CD4-positive, alpha-beta T cell (primary cell): Measurements from ENCODE around the gene PACSIN2. TPM values are rescaled to one million over a fixed set of nuclear protein-coding genes. Genes with fewer than 3 reads are reported as not detected.
"Not testable (repeated sequence)": the region's sequence is repeated elsewhere in the genome, so short reads cannot be mapped to it uniquely, and the experiment has no call there.

Experiments used
- ATAC-seq: fragments of 200-7000 bp; cut with Tn5 transposase; one replicate; pipeline ENCODE4 v1.10.0; 2022; ENCODE audit warnings: mild to moderate bottlenecking; ENCODE audit not compliant: poor library complexity
- CTCF ChIA-PET: fragments of 350-600 bp; sonication (Branson Sonifier 250); formaldehyde crosslinking; loops from one replicate; lab custom pipeline; 2021; ENCODE audit warnings: antibody characterized with exemption, inconsistent platforms; lab: Charles Lee
- POLR2A ChIA-PET: fragments of 350-600 bp; sonication (Branson Sonifier 250); formaldehyde crosslinking; loops from one replicate; lab custom pipeline; 2021; ENCODE audit warnings: antibody characterized with exemption, inconsistent platforms; lab: Charles Lee
- DNase-seq, 14 experiments: peaks; one replicate each; pipeline ENCODE4 v3.0.0-alpha.2; 2013 to 2020; ENCODE audit warnings: mixed read lengths in 2 of 14
- H3K27ac ChIP-seq, 2 donors: one replicate each; pipeline versions ENCODE4 v1.5.1 to v1.7.0; 2013; ENCODE audit warnings: low read length in 2 of 2, low read depth in 1 of 2, mild to moderate bottlenecking in 1 of 2
- H3K27me3 ChIP-seq, 2 experiments: 1 replicate in 1 of 2; 2 replicates in 1 of 2; pipeline versions ENCODE4 v1.6.1 to v1.7.0; 2013; ENCODE audit warnings: low read length in 2 of 2, control low read depth in 1 of 2, mild to moderate bottlenecking in 1 of 2, moderate library complexity in 1 of 2; ENCODE audit not compliant: insufficient read depth in 2 of 2, control insufficient read depth in 1 of 2
- H3K36me3 ChIP-seq: one replicate; pipeline ENCODE4 v1.6.1; 2013; ENCODE audit warnings: low read length, control low read depth; ENCODE audit not compliant: insufficient read depth
- H3K4me1 ChIP-seq: one replicate; pipeline ENCODE4 v1.6.1; 2013; ENCODE audit warnings: low read length, control low read depth; ENCODE audit not compliant: insufficient read depth
- H3K4me3 ChIP-seq: one replicate; pipeline ENCODE4 v1.5.1; 2013; ENCODE audit warnings: mild to moderate bottlenecking, low read length, moderate library complexity
- H3K9me3 ChIP-seq, 2 experiments: 1 replicate in 1 of 2; 2 replicates in 1 of 2; pipeline versions ENCODE4 v1.6.1 to v1.7.0; 2013; ENCODE audit warnings: low read length in 2 of 2, mild to moderate bottlenecking in 2 of 2, control low read depth in 1 of 2, moderate library complexity in 1 of 2; ENCODE audit not compliant: control insufficient read depth in 1 of 2, insufficient read depth in 1 of 2
- H3K27ac Mint-ChIP-seq: one replicate; pipeline ENCODE4 v1.8.0; 2020; ENCODE audit warnings: mixed read lengths
- H3K27me3 Mint-ChIP-seq: one replicate; pipeline ENCODE4 v1.8.0; 2021; ENCODE audit warnings: mixed read lengths
- H3K36me3 Mint-ChIP-seq: one replicate; pipeline ENCODE4 v1.8.0; 2021; ENCODE audit warnings: low read depth, mixed read lengths
- H3K4me1 Mint-ChIP-seq: one replicate; pipeline ENCODE4 v1.8.0; 2021; ENCODE audit warnings: low read depth, mixed read lengths
- H3K4me3 Mint-ChIP-seq: one replicate; pipeline ENCODE4 v1.8.0; 2020; ENCODE audit warnings: mild to moderate bottlenecking, mixed read lengths
- H3K9me3 Mint-ChIP-seq: one replicate; pipeline ENCODE4 v1.8.0; 2020; ENCODE audit warnings: mixed read lengths
- intact Hi-C, 2 experiments: fragments of 100-400 bp; cut with DNase I in 1 of 2; cut with micrococcal nuclease in 1 of 2; formaldehyde crosslinking; loops; one replicate each; pipeline versions ENCODE4 v1.15.1 to v1.9.0; 2023 to 2025; cut with DNase I, micrococcal nuclease
- total RNA-seq, 174 experiments: library from RNA in 2 of 174; stranded (reverse) in 2 of 174; gene quantifications; one replicate each; pipeline ENCODE4 v1.2.3 and lab custom pipeline; 2021 to 2026
- TF ChIP-seq, protein P1 (sequence below): fragments of 200-600 bp; IDR thresholded peaks from one replicate; pipeline ENCODE4 v1.8.0; 2022; ENCODE audit warnings: antibody characterized with exemption, mild to moderate bottlenecking

The PACSIN2 gene
- total RNA-seq, 2 experiments from 2014 or later = 23.3 to 25.5 TPM

DNA sequence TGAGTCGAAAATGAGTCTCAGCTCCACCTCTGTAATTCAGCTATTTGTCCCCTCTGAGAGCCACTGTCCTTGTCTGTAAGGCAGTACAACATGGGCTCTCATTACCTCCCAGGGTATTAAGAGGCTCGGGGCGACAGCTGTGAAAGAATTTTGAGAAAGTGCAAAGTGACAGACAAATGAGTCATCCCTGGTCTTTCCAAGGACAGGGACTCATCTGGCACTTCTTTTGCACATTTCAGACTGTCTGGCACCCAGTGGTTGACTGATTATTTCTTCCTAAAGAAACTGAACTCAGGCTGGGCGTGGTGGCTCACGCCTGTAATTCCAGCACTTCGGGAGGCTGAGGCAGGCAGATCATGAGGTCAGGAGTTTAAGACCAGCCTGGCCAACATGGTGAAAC lies 95.8 kb downstream of the PACSIN2 start:
- ATAC-seq (no peak), DNase-seq (peak in 1 of 14 experiments; percentile 47)
- ChIA-PET POLR2A (no interaction called here), CTCF (no interaction called here)
- no peaks in the 10 kb centered on the region for H3K9me3 Mint-ChIP-seq
- H3K4me1 ChIP-seq = peaks cover 5% of the 10 kb centered on the region
- TF ChIP-seq, protein P1, sequence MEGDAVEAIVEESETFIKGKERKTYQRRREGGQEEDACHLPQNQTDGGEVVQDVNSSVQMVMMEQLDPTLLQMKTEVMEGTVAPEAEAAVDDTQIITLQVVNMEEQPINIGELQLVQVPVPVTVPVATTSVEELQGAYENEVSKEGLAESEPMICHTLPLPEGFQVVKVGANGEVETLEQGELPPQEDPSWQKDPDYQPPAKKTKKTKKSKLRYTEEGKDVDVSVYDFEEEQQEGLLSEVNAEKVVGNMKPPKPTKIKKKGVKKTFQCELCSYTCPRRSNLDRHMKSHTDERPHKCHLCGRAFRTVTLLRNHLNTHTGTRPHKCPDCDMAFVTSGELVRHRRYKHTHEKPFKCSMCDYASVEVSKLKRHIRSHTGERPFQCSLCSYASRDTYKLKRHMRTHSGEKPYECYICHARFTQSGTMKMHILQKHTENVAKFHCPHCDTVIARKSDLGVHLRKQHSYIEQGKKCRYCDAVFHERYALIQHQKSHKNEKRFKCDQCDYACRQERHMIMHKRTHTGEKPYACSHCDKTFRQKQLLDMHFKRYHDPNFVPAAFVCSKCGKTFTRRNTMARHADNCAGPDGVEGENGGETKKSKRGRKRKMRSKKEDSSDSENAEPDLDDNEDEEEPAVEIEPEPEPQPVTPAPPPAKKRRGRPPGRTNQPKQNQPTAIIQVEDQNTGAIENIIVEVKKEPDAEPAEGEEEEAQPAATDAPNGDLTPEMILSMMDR = no peak
- no peaks in the 10 kb centered on the region for H3K36me3 Mint-ChIP-seq
- H3K27me3 ChIP-seq = no peaks in the 10 kb centered on the region
- intact Hi-C loops = no loop called here
- no peaks in the 10 kb centered on the region for H3K36me3 ChIP-seq
- H3K27me3 Mint-ChIP-seq = no peaks in the 10 kb centered on the region
- H3K27ac Mint-ChIP-seq = no peak overlapping the region
- no peak overlapping the region for H3K4me3 Mint-ChIP-seq
- no peaks in the 10 kb centered on the region for H3K9me3 ChIP-seq
- peaks cover 30% of the 10 kb centered on the region for H3K4me1 Mint-ChIP-seq
- no peak overlapping the region for H3K27ac ChIP-seq
- no peak overlapping the region for H3K4me3 ChIP-seq

DNA sequence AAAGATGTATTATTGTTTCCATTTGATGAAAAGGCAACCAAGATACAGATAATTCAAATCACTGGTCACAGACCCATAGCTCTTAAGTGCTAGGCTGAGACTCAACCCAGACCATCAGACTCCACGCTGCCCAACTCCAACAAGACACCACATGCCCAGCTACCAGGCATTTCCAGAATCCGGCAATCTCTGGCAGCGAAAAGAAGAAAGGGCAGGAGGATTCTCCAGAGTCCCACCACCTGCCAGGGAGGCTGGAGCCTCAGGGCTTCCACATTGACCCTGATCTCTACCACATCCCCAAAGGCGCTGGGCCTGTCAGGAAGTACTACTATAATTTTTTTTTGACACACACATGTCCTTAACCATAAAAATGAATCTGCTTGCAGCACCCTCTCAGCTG lies 96.4 kb downstream of the PACSIN2 start:
- H3K4me1 Mint-ChIP-seq = peaks cover 27% of the 10 kb centered on the region
- H3K36me3 Mint-ChIP-seq = no peaks in the 10 kb centered on the region
- no peaks in the 10 kb centered on the region for H3K9me3 Mint-ChIP-seq
- ATAC-seq (no peak), DNase-seq (no peak)
- ChIA-PET POLR2A (no interaction called here), CTCF (no interaction called here)
- intact Hi-C loops = no loop called here
- H3K4me3 Mint-ChIP-seq = no peak overlapping the region
- Histone ChIP-seq H3K27ac (no peak overlapping the region), H3K9me3 (no peaks in the 10 kb centered on the region), H3K4me3 (no peak overlapping the region), H3K4me1 (peaks cover 5% of the 10 kb centered on the region), H3K27me3 (no peaks in the 10 kb centered on the region), H3K36me3 (no peaks in the 10 kb centered on the region)
- H3K27me3 Mint-ChIP-seq = no peaks in the 10 kb centered on the region
- TF ChIP-seq, protein P1 = no peak
- H3K27ac Mint-ChIP-seq = no peak overlapping the region

DNA sequence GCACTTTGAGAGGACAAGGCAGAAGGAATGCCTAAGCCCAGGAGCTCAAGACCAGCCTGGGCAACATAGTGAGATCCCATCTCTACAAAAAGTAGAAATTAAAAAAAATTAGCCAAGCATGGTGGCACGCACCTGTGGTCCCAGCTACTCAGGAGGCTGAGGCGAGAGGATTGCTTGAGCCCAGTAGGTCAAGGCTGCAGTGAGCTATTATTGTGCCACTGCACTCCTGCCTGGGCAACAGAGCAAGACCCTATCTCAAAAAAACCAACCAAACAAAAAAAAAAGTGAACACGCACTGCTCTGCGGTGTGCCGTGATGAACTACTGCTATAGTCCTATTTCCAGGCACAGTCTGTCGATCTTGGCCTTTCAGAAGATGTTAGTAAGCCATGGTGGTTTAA lies 97.6 kb downstream of the PACSIN2 start:
- H3K36me3 ChIP-seq, H3K27me3 ChIP-seq, H3K9me3 ChIP-seq, H3K4me3 Mint-ChIP-seq, H3K27me3 Mint-ChIP-seq, ATAC-seq, H3K27ac ChIP-seq, H3K27ac Mint-ChIP-seq, H3K9me3 Mint-ChIP-seq, intact Hi-C loops, H3K4me1 ChIP-seq, H3K4me3 ChIP-seq, DNase-seq, POLR2A ChIA-PET, H3K36me3 Mint-ChIP-seq: not testable (repeated sequence)
- H3K4me1 Mint-ChIP-seq = peaks cover 19% of the 10 kb centered on the region
- CTCF ChIA-PET = interaction anchor here (0.6 kb wide), 1 partner anchor 152 kb away, joined by 3 read pairs; no protein-coding TSS in a partner anchor
